ENCODE measurements around the gene ATP8A2. TPM values are rescaled to one million over a fixed set of nuclear protein-coding genes. Genes with fewer than 3 reads are reported as not detected.

The ATP8A2 gene
- total RNA-seq, 1 experiment from 2014 or later, result 5.2 TPM

DNA sequence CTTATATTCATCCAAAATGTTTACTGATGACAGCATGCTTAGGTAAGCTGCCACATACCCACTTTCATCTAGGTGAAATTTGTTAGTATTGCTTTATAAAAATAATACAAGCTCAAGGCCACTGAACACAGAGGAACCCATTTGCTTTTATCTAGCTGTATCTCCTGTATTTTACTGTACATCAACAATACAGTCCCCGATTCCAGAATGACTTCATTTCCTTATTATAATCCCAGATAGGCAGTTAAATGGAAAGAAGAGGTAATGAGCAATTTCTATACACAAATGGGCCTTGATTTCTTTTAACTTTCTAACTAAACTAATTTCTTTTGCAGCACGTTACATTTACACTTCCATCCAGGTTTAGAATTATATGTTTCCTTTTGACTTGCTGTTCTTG lies 593.8 kb downstream of the ATP8A2 start:
- DNase-seq (ENCODE audit: low spot score) (no peak), ATAC-seq (no peak)
- Mint-ChIP-seq H3K4me1 (peaks cover 37% of the 10 kb centered on the region), H3K36me3 (no peaks in the 10 kb centered on the region), H3K4me3 (no peak overlapping the region), H3K27ac (no peak overlapping the region), H3K9me3 (no peaks in the 10 kb centered on the region), H3K27me3 (ENCODE audit: low read depth) (peaks cover 9% of the 10 kb centered on the region)
- ChIA-PET CTCF (no interaction called here), POLR2A (no interaction called here)
- TF ChIP-seq MXD4 (CRISPR knock-in tag; IDR thresholded peaks at IDR 0.05; ENCODE audit: borderline replicate concordance) (no peak), NR3C1 (CRISPR knock-in tag; conservative IDR thresholded peaks at IDR 0.05; ENCODE audit: low read depth) (no peak), JAZF1 (CRISPR knock-in tag; IDR thresholded peaks at IDR 0.05) (no peak)
- TF ChIP-seq, protein P1, sequence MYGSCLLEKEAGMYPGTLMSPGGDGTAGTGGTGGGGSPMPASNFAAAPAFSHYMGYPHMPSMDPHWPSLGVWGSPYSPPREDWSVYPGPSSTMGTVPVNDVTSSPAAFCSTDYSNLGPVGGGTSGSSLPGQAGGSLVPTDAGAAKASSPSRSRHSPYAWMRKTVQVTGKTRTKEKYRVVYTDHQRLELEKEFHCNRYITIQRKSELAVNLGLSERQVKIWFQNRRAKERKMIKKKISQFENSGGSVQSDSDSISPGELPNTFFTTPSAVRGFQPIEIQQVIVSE (CRISPR knock-in tag; IDR thresholded peaks at IDR 0.05; ENCODE audit: borderline replicate concordance), result no peak
- TF ChIP-seq, protein P2, sequence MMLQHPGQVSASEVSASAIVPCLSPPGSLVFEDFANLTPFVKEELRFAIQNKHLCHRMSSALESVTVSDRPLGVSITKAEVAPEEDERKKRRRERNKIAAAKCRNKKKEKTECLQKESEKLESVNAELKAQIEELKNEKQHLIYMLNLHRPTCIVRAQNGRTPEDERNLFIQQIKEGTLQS (CRISPR knock-in tag; conservative IDR thresholded peaks at IDR 0.05), result no peak

DNA sequence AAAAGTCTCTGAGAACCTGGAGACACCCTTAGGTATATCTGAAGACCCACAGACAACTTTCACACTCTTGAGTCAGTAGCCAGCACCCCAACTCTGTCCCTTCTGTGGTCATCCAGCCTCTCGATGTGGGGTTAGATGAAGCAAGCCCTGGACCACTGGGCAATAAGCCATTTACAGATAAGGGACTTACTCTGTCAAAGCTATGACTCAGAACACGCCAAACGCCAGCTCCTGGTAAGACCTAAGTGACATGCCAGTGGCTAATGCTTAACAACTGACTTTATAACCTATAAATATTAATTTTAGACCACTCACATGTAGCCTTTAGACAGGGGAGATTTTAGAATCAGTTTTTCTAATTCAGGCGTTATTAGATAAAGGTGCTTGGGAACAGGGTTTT lies 594.3 kb downstream of the ATP8A2 start:
- peaks cover 14% of the 10 kb centered on the region for H3K27me3 Mint-ChIP-seq (ENCODE audit: low read depth)
- H3K27ac Mint-ChIP-seq, result no peak overlapping the region
- no peak for DNase-seq (ENCODE audit: low spot score)
- H3K4me3 Mint-ChIP-seq, result no peak overlapping the region
- ChIA-PET CTCF (no interaction called here), POLR2A (no interaction called here)
- peaks cover 37% of the 10 kb centered on the region for H3K4me1 Mint-ChIP-seq
- no peaks in the 10 kb centered on the region for H3K36me3 Mint-ChIP-seq
- H3K9me3 Mint-ChIP-seq, result no peaks in the 10 kb centered on the region
- TF ChIP-seq HMGA2 (CRISPR knock-in tag; IDR thresholded peaks at IDR 0.05), result no peak
- no peak for TF ChIP-seq KAT7 (CRISPR knock-in tag; IDR thresholded peaks at IDR 0.05; ENCODE audit: borderline replicate concordance)
- TF ChIP-seq OVOL2 (CRISPR knock-in tag; IDR thresholded peaks at IDR 0.05; ENCODE audit: borderline replicate concordance), result no peak
- no peak for TF ChIP-seq FOXP1 (CRISPR knock-in tag; IDR thresholded peaks at IDR 0.05; ENCODE audit: borderline replicate concordance)
- TF ChIP-seq, protein P3, sequence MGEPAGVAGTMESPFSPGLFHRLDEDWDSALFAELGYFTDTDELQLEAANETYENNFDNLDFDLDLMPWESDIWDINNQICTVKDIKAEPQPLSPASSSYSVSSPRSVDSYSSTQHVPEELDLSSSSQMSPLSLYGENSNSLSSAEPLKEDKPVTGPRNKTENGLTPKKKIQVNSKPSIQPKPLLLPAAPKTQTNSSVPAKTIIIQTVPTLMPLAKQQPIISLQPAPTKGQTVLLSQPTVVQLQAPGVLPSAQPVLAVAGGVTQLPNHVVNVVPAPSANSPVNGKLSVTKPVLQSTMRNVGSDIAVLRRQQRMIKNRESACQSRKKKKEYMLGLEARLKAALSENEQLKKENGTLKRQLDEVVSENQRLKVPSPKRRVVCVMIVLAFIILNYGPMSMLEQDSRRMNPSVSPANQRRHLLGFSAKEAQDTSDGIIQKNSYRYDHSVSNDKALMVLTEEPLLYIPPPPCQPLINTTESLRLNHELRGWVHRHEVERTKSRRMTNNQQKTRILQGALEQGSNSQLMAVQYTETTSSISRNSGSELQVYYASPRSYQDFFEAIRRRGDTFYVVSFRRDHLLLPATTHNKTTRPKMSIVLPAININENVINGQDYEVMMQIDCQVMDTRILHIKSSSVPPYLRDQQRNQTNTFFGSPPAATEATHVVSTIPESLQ (CRISPR knock-in tag; IDR thresholded peaks at IDR 0.05), result no peak
- TF ChIP-seq, protein P4, sequence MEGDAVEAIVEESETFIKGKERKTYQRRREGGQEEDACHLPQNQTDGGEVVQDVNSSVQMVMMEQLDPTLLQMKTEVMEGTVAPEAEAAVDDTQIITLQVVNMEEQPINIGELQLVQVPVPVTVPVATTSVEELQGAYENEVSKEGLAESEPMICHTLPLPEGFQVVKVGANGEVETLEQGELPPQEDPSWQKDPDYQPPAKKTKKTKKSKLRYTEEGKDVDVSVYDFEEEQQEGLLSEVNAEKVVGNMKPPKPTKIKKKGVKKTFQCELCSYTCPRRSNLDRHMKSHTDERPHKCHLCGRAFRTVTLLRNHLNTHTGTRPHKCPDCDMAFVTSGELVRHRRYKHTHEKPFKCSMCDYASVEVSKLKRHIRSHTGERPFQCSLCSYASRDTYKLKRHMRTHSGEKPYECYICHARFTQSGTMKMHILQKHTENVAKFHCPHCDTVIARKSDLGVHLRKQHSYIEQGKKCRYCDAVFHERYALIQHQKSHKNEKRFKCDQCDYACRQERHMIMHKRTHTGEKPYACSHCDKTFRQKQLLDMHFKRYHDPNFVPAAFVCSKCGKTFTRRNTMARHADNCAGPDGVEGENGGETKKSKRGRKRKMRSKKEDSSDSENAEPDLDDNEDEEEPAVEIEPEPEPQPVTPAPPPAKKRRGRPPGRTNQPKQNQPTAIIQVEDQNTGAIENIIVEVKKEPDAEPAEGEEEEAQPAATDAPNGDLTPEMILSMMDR (IDR thresholded peaks at IDR 0.05), result no peak
- ATAC-seq, result no peak

DNA sequence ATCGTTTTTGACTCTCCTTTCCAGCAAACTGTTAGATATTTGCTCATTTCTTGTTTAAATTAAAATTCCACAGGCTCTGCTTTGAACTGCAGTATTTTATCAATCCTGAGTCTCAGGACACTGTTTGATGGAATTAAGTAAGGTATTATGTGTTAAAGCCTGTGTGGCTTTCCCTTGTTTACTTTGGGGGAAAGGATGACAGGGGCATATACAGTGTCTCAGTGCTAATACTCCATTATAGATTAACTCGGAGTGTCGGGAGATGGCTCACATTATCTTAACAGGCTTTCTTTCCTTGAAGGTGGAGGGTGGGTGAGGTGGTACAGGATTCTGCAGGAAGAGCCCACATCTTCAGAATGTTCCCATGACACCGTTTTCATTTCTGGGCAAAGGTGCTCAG lies 595.4 kb downstream of the ATP8A2 start:
- H3K4me3 Mint-ChIP-seq, result no peak overlapping the region
- ChIA-PET CTCF (no interaction called here), POLR2A (no interaction called here)
- peaks cover 47% of the 10 kb centered on the region for H3K4me1 Mint-ChIP-seq
- H3K27ac Mint-ChIP-seq, result no peak overlapping the region
- no peaks in the 10 kb centered on the region for H3K36me3 Mint-ChIP-seq
- no peak for ATAC-seq
- H3K27me3 Mint-ChIP-seq (ENCODE audit: low read depth), result peaks cover 19% of the 10 kb centered on the region
- no peaks in the 10 kb centered on the region for H3K9me3 Mint-ChIP-seq
- no peak for DNase-seq (ENCODE audit: low spot score)
- TF ChIP-seq TEAD1 (CRISPR knock-in tag; IDR thresholded peaks at IDR 0.05) (no peak), TEAD4 (CRISPR knock-in tag; IDR thresholded peaks at IDR 0.05) (no peak), SP1 (CRISPR knock-in tag; conservative IDR thresholded peaks at IDR 0.05) (no peak), GTF2I (CRISPR knock-in tag; conservative IDR thresholded peaks at IDR 0.05) (no peak), RELA (CRISPR knock-in tag; IDR thresholded peaks at IDR 0.05; ENCODE audit: borderline replicate concordance) (no peak), CREB1 (CRISPR knock-in tag; IDR thresholded peaks at IDR 0.05) (no peak), NFATC4 (CRISPR knock-in tag; IDR thresholded peaks at IDR 0.05) (no peak), ZNF138 (CRISPR knock-in tag; conservative IDR thresholded peaks at IDR 0.05) (no peak), FOXJ3 (CRISPR knock-in tag; IDR thresholded peaks at IDR 0.05; ENCODE audit: borderline replicate concordance) (no peak)
- TF ChIP-seq, protein P5, sequence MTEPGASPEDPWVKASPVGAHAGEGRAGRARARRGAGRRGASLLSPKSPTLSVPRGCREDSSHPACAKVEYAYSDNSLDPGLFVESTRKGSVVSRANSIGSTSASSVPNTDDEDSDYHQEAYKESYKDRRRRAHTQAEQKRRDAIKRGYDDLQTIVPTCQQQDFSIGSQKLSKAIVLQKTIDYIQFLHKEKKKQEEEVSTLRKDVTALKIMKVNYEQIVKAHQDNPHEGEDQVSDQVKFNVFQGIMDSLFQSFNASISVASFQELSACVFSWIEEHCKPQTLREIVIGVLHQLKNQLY (CRISPR knock-in tag; IDR thresholded peaks at IDR 0.05), result no peak
- TF ChIP-seq, protein P6, sequence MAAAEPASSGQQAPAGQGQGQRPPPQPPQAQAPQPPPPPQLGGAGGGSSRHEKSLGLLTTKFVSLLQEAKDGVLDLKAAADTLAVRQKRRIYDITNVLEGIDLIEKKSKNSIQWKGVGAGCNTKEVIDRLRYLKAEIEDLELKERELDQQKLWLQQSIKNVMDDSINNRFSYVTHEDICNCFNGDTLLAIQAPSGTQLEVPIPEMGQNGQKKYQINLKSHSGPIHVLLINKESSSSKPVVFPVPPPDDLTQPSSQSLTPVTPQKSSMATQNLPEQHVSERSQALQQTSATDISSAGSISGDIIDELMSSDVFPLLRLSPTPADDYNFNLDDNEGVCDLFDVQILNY (CRISPR knock-in tag; IDR thresholded peaks at IDR 0.05), result no peak
- TF ChIP-seq, protein P7, sequence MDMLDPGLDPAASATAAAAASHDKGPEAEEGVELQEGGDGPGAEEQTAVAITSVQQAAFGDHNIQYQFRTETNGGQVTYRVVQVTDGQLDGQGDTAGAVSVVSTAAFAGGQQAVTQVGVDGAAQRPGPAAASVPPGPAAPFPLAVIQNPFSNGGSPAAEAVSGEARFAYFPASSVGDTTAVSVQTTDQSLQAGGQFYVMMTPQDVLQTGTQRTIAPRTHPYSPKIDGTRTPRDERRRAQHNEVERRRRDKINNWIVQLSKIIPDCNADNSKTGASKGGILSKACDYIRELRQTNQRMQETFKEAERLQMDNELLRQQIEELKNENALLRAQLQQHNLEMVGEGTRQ (CRISPR knock-in tag; IDR thresholded peaks at IDR 0.05), result no peak
- TF ChIP-seq, protein P8, sequence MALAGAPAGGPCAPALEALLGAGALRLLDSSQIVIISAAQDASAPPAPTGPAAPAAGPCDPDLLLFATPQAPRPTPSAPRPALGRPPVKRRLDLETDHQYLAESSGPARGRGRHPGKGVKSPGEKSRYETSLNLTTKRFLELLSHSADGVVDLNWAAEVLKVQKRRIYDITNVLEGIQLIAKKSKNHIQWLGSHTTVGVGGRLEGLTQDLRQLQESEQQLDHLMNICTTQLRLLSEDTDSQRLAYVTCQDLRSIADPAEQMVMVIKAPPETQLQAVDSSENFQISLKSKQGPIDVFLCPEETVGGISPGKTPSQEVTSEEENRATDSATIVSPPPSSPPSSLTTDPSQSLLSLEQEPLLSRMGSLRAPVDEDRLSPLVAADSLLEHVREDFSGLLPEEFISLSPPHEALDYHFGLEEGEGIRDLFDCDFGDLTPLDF (CRISPR knock-in tag; IDR thresholded peaks at IDR 0.05), result no peak

Data from WTC11 (cell line).